Hematopoietic multipotent progenitor cell treated with erythropoietin and hydrocortisone succinate and interleukin-3 and kit ligand, for 8 days (in vitro differentiated cells): ENCODE results near the gene SHCBP1.

ENCODE experiments used
- DNase-seq: peaks from one replicate; pipeline ENCODE4 v3.0.0-alpha.2; 2015

Gene SHCBP1

GRCh38 chr16:46613352-46613751 lies 7.8 kb downstream of the SHCBP1 start:
- no peak for DNase-seq

- no peak for DNase-seq
Observed at GRCh38 chr16:46612121-46612520, 9.1 kb downstream of the SHCBP1 start.

- peak; percentile 78 for DNase-seq
Observed at GRCh38 chr16:46607529-46607928, 13.7 kb downstream of the SHCBP1 start.

GRCh38 chr16:46606231-46606630 lies 14.9 kb downstream of the SHCBP1 start:
- no peak for DNase-seq

- DNase-seq, result peak; percentile 21
Observed at GRCh38 chr16:46591257-46591656, 29.9 kb downstream of the SHCBP1 start.

- DNase-seq, result no peak
Observed at GRCh38 chr16:46586011-46586577, 35.1 kb downstream of the SHCBP1 start.

- DNase-seq, result peak; percentile 72
Observed at GRCh38 chr16:46583036-46583435, 38.1 kb downstream of the SHCBP1 start.

GRCh38 chr16:46582313-46582712 lies 38.9 kb downstream of the SHCBP1 start:
- DNase-seq, result peak; percentile 57

- no peak for DNase-seq
Observed at GRCh38 chr16:46577988-46578579, 43.1 kb downstream of the SHCBP1 start.

GRCh38 chr16:46573834-46574159 lies 47.4 kb downstream of the SHCBP1 start:
- no peak for DNase-seq

GRCh38 chr16:46573008-46573833 lies 48.0 kb downstream of the SHCBP1 start:
- no peak for DNase-seq

- no peak for DNase-seq
Observed at GRCh38 chr16:46569231-46569735, 51.9 kb downstream of the SHCBP1 start.

GRCh38 chr16:46568472-46569230 lies 52.5 kb downstream of the SHCBP1 start:
- no peak for DNase-seq

- DNase-seq, result no peak
Observed at GRCh38 chr16:46562979-46563378, 58.2 kb downstream of the SHCBP1 start.

GRCh38 chr16:46558018-46558417 lies 63.2 kb downstream of the SHCBP1 start:
- DNase-seq, result no peak

- no peak for DNase-seq
Observed at GRCh38 chr16:46555951-46556350, 65.2 kb downstream of the SHCBP1 start.

- peak; percentile 75 for DNase-seq
Observed at GRCh38 chr16:46554435-46554834, 66.7 kb downstream of the SHCBP1 start.

GRCh38 chr16:46549477-46549876 lies 71.7 kb downstream of the SHCBP1 start:
- DNase-seq, result no peak
